NCI-H128 (cell line): Measurements from ENCODE around the gene HS6ST3.
"Not testable (repeated sequence)": the region's sequence is repeated elsewhere in the genome, so short reads cannot be mapped to it uniquely, and the experiment has no call there.

Experiments used
- DNase-seq: peaks from one replicate; lab custom pipeline; 2025; ENCODE audit not compliant: unreplicated experiment; lab: John Stamatoyannopoulos, UW

HS6ST3 gene

GRCh38 chr13:96426167-96426566, 336.3 kb downstream of the HS6ST3 start:
- no peak for DNase-seq

GRCh38 chr13:96428911-96429310, 339.0 kb downstream of the HS6ST3 start:
- DNase-seq: no peak

- no peak for DNase-seq
These were observed 341.2 kb downstream of the HS6ST3 start for GRCh38 chr13:96431044-96431581.

GRCh38 chr13:96444676-96445075, 354.8 kb downstream of the HS6ST3 start:
- no peak for DNase-seq

GRCh38 chr13:96449920-96450319, 360.0 kb downstream of the HS6ST3 start:
- no peak for DNase-seq

GRCh38 chr13:96450326-96451020, 360.6 kb downstream of the HS6ST3 start:
- no peak for DNase-seq

GRCh38 chr13:96454466-96454865, 364.6 kb downstream of the HS6ST3 start:
- no peak for DNase-seq

GRCh38 chr13:96460609-96461008, 370.7 kb downstream of the HS6ST3 start:
- no peak for DNase-seq

GRCh38 chr13:96473526-96474180, 383.7 kb downstream of the HS6ST3 start:
- DNase-seq: no peak

- DNase-seq: no peak
These were observed 384.3 kb downstream of the HS6ST3 start for GRCh38 chr13:96474181-96474557.

- DNase-seq: no peak
These were observed 385.2 kb downstream of the HS6ST3 start for GRCh38 chr13:96475103-96475502.

- DNase-seq: no peak
These were observed 391.6 kb downstream of the HS6ST3 start for GRCh38 chr13:96481482-96481881.

- DNase-seq: no peak
These were observed 400.6 kb downstream of the HS6ST3 start for GRCh38 chr13:96490496-96490989.

- no peak for DNase-seq
These were observed 401.2 kb downstream of the HS6ST3 start for GRCh38 chr13:96491103-96491502.

GRCh38 chr13:96492766-96493165, 402.9 kb downstream of the HS6ST3 start:
- no peak for DNase-seq

- no peak for DNase-seq
These were observed 409.7 kb downstream of the HS6ST3 start for GRCh38 chr13:96499656-96500055.

- DNase-seq: no peak
These were observed 411.0 kb downstream of the HS6ST3 start for GRCh38 chr13:96500953-96501352.

- DNase-seq: no peak
These were observed 413.6 kb downstream of the HS6ST3 start for GRCh38 chr13:96503481-96503880.

- DNase-seq: no peak
These were observed 421.7 kb downstream of the HS6ST3 start for GRCh38 chr13:96511587-96511986.

- DNase-seq: no peak
These were observed 429.5 kb downstream of the HS6ST3 start for GRCh38 chr13:96519380-96519779.

- DNase-seq: not testable (repeated sequence)
These were observed 434.6 kb downstream of the HS6ST3 start for GRCh38 chr13:96524398-96525020.

GRCh38 chr13:96525715-96526114, 435.8 kb downstream of the HS6ST3 start:
- no peak for DNase-seq
